H1 (cell line): ENCODE results near the gene TRAP1.

ENCODE experiments used
- MAFK ChIP-seq: IDR thresholded peaks from 2 replicates; pipeline ENCODE4 v1.6.1; 2012; ENCODE audit warnings: low read depth, mild to moderate bottlenecking, improper control_type of control experiment, low read length
- YY1 ChIP-seq: IDR thresholded peaks from 2 replicates; pipeline ENCODE4 v1.6.1; 2011; ENCODE audit warnings: low read depth, mild to moderate bottlenecking, low read length

DNA sequence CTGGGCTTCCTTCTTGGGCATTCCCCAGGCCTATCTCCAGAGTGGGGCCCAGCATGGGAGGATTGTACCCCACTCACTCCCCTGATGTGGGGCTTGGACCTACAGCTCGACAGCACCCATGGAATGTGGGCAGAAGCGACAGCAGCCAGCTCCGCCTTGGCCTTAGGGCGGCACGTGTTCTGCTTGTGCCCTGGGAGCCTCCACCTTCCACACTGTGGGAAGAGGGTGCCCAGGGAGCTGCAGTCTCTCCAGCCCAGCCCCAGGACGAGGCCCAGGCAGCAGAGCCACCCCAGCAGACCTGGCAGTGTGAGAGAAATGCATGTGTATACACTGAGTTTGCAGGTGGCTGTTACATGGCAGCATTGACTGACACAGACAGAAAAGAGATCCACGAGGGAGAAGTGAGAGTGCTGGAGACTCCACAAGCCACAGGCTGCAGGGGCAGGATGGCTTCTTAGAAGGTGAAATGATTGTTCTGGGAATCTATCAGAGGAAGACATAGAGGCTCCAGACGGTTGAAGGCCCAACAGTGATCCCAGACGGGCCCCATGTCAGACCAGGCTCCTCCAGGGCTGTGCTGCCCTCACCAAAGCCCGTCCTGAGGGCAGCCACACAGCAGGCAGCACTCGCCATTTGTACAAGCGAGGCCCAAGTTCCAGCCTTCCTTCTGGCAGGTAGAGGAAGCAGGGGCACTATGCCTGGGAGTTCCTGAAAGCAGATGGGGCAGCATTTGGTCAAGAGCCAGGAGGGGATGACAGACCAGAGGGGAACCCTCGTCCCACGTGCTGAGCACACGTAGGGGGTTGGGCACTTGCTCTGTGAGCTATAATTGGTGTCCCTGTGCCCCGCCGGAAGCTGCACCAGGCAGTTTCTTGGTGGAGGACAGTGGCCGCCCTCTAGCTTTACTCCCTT, 65.6 kb downstream of the TRAP1 start:
- TF ChIP-seq YY1 (no peak), MAFK (no peak)
